Measurements from ENCODE around the gene SIGLEC8.

- no peak for TF ChIP-seq POLR2A (IDR thresholded peaks at IDR 0.05; ENCODE audit: borderline replicate concordance, extremely low read depth, insufficient read depth, insufficient read length)
- TF ChIP-seq EZH2phosphoT487 (IDR thresholded peaks at IDR 0.05; ENCODE audit: borderline replicate concordance): no peak
Observed at GRCh38 chr19:51422053-51422448, 36.2 kb downstream of the SIGLEC8 start.
